SU-DHL-6 (cell line): ENCODE results near the gene RRP12.

ENCODE experiments used
- CTCF ChIP-seq: fragments of 200-600 bp; sonication (generic); IDR thresholded peaks from one replicate; pipeline ENCODE4 v1.5.1; 2017; ENCODE audit warnings: antibody characterized with exemption, mild to moderate bottlenecking, low read length, moderate library complexity; ENCODE audit not compliant: insufficient read depth, poor library complexity, severe bottlenecking
- EZH2phosphoT487 ChIP-seq: fragments of 200-600 bp; sonication (generic), shearing (Covaris generic); conservative IDR thresholded peaks from 2 replicates; pipeline ENCODE4 v1.6.1; 2018; ENCODE audit warnings: mild to moderate bottlenecking, antibody characterized with exemption, low read length, moderate library complexity, mixed read lengths

GRCh38 chr10:97349752-97350513 lies 51.2 kb downstream of the RRP12 start:
- TF ChIP-seq CTCF = no peak
- no peak for TF ChIP-seq EZH2phosphoT487
